Small intestine (tissue), 7 donors: ENCODE measurements around the gene ZNF75A. TPM values are rescaled to one million over a fixed set of nuclear protein-coding genes. Genes with fewer than 3 reads are reported as not detected.

Source experiments
- DNase-seq, 2 donors: peaks; one replicate each; pipeline versions ENCODE4 v3.0.0 to v3.0.0-alpha.2; 2013
- FAIRE-seq: peaks from 2 replicates; lab custom pipeline; 2012; peaks lifted over from hg19 to GRCh38; lab: Jason Lieb, UNC
- H3K27ac ChIP-seq, 3 donors: one replicate each; pipeline ENCODE4 v1.5.1; 2013; ENCODE audit warnings: low read length in 2 of 3, mild to moderate bottlenecking in 2 of 3, control low read depth in 1 of 3, inconsistent platforms in 1 of 3, low read depth in 1 of 3, moderate library complexity in 1 of 3
- H3K27me3 ChIP-seq, 3 donors: one replicate each; pipeline ENCODE4 v1.6.1; 2013; ENCODE audit warnings: low read length in 3 of 3, inconsistent platforms in 1 of 3; ENCODE audit not compliant: control insufficient read depth in 3 of 3, insufficient read depth in 3 of 3
- H3K36me3 ChIP-seq, 3 donors: one replicate each; pipeline ENCODE4 v1.6.1; 2013; ENCODE audit warnings: low read length in 3 of 3, inconsistent platforms in 1 of 3, low read depth in 1 of 3, mild to moderate bottlenecking in 1 of 3, moderate library complexity in 1 of 3; ENCODE audit not compliant: control insufficient read depth in 3 of 3, insufficient read depth in 2 of 3
- H3K4me1 ChIP-seq, 3 donors: one replicate each; pipeline ENCODE4 v1.6.1; 2013; ENCODE audit warnings: low read length in 2 of 3, inconsistent platforms in 1 of 3, low read depth in 1 of 3, mild to moderate bottlenecking in 1 of 3, moderate library complexity in 1 of 3; ENCODE audit not compliant: control insufficient read depth in 3 of 3, insufficient read depth in 2 of 3
- H3K4me3 ChIP-seq, 3 donors: one replicate each; pipeline ENCODE4 v1.5.1; 2013; ENCODE audit warnings: low read length in 3 of 3, control low read depth in 1 of 3, inconsistent platforms in 1 of 3, low read depth in 1 of 3, mild to moderate bottlenecking in 1 of 3, moderate library complexity in 1 of 3
- H3K9me3 ChIP-seq, 2 donors: one replicate each; pipeline ENCODE4 v1.6.1; 2013; ENCODE audit warnings: low read depth in 1 of 2, low read length in 1 of 2; ENCODE audit not compliant: control insufficient read depth in 2 of 2, insufficient read depth in 1 of 2
- WGBS, 3 donors: extraction: QIAGEN DNeasy Blood & Tissue Kit; methylation state at CpG; one replicate each; pipeline ENCODE4 v1.1.7; 2013; 5-methylcytosine and 5-hydroxymethylcytosine counted together
- polyA plus RNA-seq, 4 donors: library from polyadenylated mRNA; stranded (reverse) in 3 of 4; unstranded in 1 of 4; fragments of 200-250 nt in 3 of 4; fragments of 120-200 nt in 1 of 4; gene quantifications; one replicate each; pipeline versions ENCODE4 v1.2.1 to v1.2.3, GENCODE V29; 2013
- donor health status: healthy with polysubstance abuse.
- donor health status: control.
- donor health status: control.
- donor health status: Bipolar disorder and iron deficiency.
- donor health status: healthy.

ZNF75A gene
- polyA plus RNA-seq, 4 donors: 12.2 to 41.7 (median 17.0) TPM

GRCh38 chr16:3295783-3296182, 9.5 kb upstream of the ZNF75A start:
- Histone ChIP-seq H3K36me3 (peaks cover 14 to 29% (median 14%) of the 10 kb centered on the region in 3 donors), H3K9me3 (peaks cover 3 to 75% of the 10 kb centered on the region in 2 donors), H3K4me1 (no peaks in the 10 kb centered on the region), H3K27me3 (no peaks in the 10 kb centered on the region), H3K4me3 (no peak overlapping the region), H3K27ac (no peak overlapping the region)
- DNase-seq (no peak), FAIRE-seq (no peak)
- 74 to 89% (median 81%) methylated on average over 13 of the region's 13 CpGs for WGBS, 3 donors

GRCh38 chr16:3304370-3304769, 927 bp upstream of the ZNF75A start:
- no peak overlapping the region for H3K27ac ChIP-seq

GRCh38 chr16:3306078-3306477, 781 bp downstream of the ZNF75A start:
- 62 to 73% (median 70%) methylated on average over 11 of the region's 11 CpGs for WGBS, 3 donors
- peaks cover 0 to 5% (median 0%) of the 10 kb centered on the region in 3 donors for H3K4me1 ChIP-seq
- peaks cover 5 to 73% of the 10 kb centered on the region in 2 donors for H3K9me3 ChIP-seq
- FAIRE-seq (no peak), DNase-seq (no peak)
- H3K27me3 ChIP-seq: no peaks in the 10 kb centered on the region
- peaks cover 0 to 30% (median 13%) of the 10 kb centered on the region in 3 donors for H3K36me3 ChIP-seq
- peak overlapping the region; percentile 62 to 89 (median 80) for H3K4me3 ChIP-seq
- H3K27ac ChIP-seq: peak overlapping the region in 2 of 3 donors; percentile 96

More at GRCh38 chr16:3304370-3304769, 927 bp upstream of the ZNF75A start:
- peaks cover 3 to 71% of the 10 kb centered on the region in 2 donors for H3K9me3 ChIP-seq
- no peak for DNase-seq
- H3K27me3 ChIP-seq: no peaks in the 10 kb centered on the region
- FAIRE-seq: no peak
- H3K4me3 ChIP-seq: peak overlapping the region in 2 of 3 donors; percentile 62 to 89
- peaks cover 0 to 5% (median 0%) of the 10 kb centered on the region in 3 donors for H3K4me1 ChIP-seq
- WGBS, 3 donors: 75 to 83% (median 80%) methylated on average over 4 of the region's 4 CpGs
- H3K36me3 ChIP-seq: peaks cover 0 to 23% (median 13%) of the 10 kb centered on the region in 3 donors

- Histone ChIP-seq H3K4me3 (no peak overlapping the region), H3K9me3 (peaks cover 5 to 94% of the 10 kb centered on the region in 2 donors), H3K27ac (no peak overlapping the region), H3K36me3 (peaks cover 13 to 41% (median 25%) of the 10 kb centered on the region in 3 donors), H3K27me3 (no peaks in the 10 kb centered on the region), H3K4me1 (no peaks in the 10 kb centered on the region)
- WGBS, 3 donors: 93 to 100% (median 93%) methylated on average over 4 of the region's 4 CpGs
- FAIRE-seq (no peak), DNase-seq (no peak)
Measured at GRCh38 chr16:3311496-3311895, 6.2 kb downstream of the ZNF75A start.

GRCh38 chr16:3317315-3317999, 12.2 kb downstream of the ZNF75A start:
- 93 to 96% (median 95%) methylated on average over 3 of the region's 3 CpGs for WGBS, 3 donors
- DNase-seq (no peak), FAIRE-seq (no peak)
- Histone ChIP-seq H3K4me3 (no peak overlapping the region), H3K27ac (no peak overlapping the region), H3K4me1 (no peaks in the 10 kb centered on the region), H3K36me3 (peaks cover 11 to 27% (median 21%) of the 10 kb centered on the region in 3 donors), H3K9me3 (peaks cover 6 to 88% of the 10 kb centered on the region in 2 donors), H3K27me3 (no peaks in the 10 kb centered on the region)

GRCh38 chr16:3321816-3322215, 16.5 kb downstream of the ZNF75A start:
- 66 to 70% (median 68%) methylated on average over 2 of the region's 2 CpGs for WGBS, 3 donors
- Histone ChIP-seq H3K4me3 (no peak overlapping the region), H3K27ac (no peak overlapping the region), H3K36me3 (peaks cover 0 to 12% (median 8%) of the 10 kb centered on the region in 3 donors), H3K9me3 (peaks cover 6 to 79% of the 10 kb centered on the region in 2 donors), H3K4me1 (no peaks in the 10 kb centered on the region), H3K27me3 (no peaks in the 10 kb centered on the region)
- FAIRE-seq: no peak
- no peak for DNase-seq

- no peaks in the 10 kb centered on the region for H3K4me1 ChIP-seq
- H3K36me3 ChIP-seq: no peaks in the 10 kb centered on the region
- no peaks in the 10 kb centered on the region for H3K27me3 ChIP-seq
- H3K9me3 ChIP-seq: peaks cover 0 to 37% of the 10 kb centered on the region in 2 donors
- no peak for FAIRE-seq
- H3K4me3 ChIP-seq: no peak overlapping the region
- H3K27ac ChIP-seq: no peak overlapping the region
- no peak for DNase-seq
- 82 to 89% (median 84%) methylated on average over 4 of the region's 4 CpGs for WGBS, 3 donors
Measured at GRCh38 chr16:3327514-3327913, 22.2 kb downstream of the ZNF75A start.

GRCh38 chr16:3328104-3328503, 22.8 kb downstream of the ZNF75A start:
- H3K9me3 ChIP-seq: peaks cover 0 to 32% of the 10 kb centered on the region in 2 donors
- FAIRE-seq (no peak), DNase-seq (peak in 1 of 2 donors; percentile 9)
- 22 to 54% (median 34%) methylated on average over 3 of the region's 3 CpGs for WGBS, 3 donors
- H3K27ac ChIP-seq: no peak overlapping the region
- no peak overlapping the region for H3K4me3 ChIP-seq
- no peaks in the 10 kb centered on the region for H3K36me3 ChIP-seq
- H3K4me1 ChIP-seq: no peaks in the 10 kb centered on the region
- H3K27me3 ChIP-seq: no peaks in the 10 kb centered on the region
